HUDEP-2 (cell line): ENCODE measurements around the gene TARS3.

Experiments used
- DNase-seq, 76 experiments: peaks; one replicate each; lab custom pipeline; 2025; ENCODE audit not compliant: unreplicated experiment in 76 of 76; lab: John Stamatoyannopoulos, UW

The TARS3 gene

DNA sequence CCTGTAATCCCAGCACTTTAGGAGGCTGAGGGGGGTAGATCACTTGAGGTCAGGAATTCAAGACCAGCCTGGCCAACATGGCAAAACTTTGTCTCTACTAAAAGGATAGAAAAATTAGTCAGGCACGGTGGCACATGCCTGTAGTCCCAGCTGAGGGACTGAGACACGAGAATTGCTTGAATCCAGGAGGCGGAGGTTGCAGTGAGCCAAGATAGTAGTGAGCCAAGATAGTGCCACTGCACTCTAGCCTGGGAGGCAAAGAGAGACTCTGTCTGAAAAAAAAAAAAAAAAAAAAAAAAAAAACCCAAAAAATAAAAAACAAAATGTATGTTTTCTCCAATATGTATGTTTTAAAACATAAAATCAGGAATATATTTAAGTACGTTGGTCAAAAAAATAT lies 16.3 kb downstream of the TARS3 start:
- DNase-seq = no peak

DNA sequence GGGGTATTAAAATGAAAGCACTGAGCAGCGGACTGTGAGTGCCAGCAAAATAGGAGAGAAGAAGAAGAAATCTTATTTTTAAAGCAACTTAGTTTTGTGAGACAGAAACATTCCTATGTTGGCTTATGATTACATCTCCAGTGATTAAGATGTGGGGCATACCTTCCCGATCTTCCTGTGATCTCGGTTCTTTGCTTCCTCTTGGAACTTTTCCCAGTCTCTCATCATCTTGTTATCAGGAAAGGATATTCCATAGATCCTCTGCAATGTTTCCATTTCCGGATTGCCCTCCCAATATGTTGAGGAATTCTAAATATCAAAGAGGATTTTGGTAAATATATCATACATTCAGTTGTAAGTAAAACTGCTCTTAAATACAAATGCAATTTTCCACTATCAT lies 22.2 kb downstream of the TARS3 start:
- no peak for DNase-seq

DNA sequence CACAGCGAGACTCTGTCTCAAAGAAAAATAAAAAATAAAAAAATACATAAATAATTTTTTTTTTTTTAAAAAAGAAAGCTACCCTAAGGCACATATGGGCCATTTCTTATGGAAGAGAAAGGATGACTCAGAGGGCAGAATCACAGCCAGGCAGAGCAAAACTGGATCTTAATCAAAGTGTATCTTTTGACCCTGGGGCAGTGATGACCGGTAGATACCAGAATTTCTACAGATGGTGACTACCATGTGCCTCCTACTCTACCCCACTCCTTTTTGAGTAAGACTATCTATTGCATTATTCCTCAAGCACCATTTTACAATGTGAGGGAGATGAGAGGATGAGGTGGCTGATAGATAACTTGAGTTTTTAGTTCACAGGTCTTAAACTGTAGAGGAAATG lies 26.0 kb downstream of the TARS3 start:
- no peak for DNase-seq

DNA sequence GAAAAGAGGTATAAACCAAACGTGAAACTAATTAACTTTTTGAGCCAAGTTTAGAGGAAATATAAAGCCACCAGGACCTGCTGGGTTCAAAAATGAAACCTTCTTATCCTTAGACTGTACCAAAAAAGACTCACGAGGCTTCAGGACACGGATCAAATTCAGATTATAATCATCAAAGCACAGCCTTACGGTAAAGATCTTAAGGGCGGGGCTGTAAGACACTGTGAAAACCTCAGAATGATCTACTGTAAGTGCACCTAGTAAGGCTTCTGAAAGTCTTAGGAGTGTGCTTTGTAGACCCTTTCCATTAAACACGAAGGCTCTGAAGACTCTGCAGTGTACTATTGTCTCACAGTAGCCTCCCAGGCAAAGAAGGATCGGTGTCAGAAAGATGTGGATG lies 26.8 kb downstream of the TARS3 start:
- no peak for DNase-seq

DNA sequence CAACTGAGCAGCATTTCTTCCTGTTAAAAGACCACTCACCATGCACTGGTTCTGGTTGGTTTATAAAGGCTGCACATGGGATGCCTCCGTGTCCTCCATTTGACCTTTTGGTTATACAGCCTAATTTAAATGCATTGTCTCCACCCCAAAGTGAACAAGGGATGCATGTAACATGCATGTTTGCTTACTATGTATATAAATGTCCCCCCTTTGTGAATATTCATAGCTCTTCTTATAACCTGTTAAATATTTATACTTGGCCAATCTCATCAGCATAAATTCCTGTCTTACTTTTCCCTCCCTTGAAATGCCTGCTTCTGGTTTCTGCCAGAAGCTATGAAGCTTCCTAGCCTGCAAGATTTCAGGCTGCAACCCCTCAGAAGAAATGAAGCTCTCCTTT lies 27.4 kb downstream of the TARS3 start:
- no peak for DNase-seq

DNA sequence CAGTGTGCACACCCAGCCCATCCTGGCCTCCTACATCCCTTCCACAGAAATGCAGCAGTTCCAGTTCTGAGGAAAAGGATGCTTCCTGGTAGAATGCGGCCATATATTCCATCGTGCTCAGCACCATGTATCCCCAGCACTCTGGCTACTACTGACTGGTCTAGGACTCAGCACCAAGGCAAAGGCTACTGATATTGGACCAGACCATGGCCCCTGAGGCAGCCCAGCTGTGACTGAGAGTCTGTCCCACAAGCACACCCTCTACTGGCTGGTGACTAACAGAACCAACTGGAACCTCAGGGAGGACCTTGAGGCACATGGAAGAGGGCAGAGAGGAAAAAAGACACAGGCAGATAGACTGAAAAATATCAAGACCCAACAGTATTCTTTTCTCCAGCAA lies 30.0 kb downstream of the TARS3 start:
- DNase-seq = peak in 1 of 76 experiments; percentile 2

DNA sequence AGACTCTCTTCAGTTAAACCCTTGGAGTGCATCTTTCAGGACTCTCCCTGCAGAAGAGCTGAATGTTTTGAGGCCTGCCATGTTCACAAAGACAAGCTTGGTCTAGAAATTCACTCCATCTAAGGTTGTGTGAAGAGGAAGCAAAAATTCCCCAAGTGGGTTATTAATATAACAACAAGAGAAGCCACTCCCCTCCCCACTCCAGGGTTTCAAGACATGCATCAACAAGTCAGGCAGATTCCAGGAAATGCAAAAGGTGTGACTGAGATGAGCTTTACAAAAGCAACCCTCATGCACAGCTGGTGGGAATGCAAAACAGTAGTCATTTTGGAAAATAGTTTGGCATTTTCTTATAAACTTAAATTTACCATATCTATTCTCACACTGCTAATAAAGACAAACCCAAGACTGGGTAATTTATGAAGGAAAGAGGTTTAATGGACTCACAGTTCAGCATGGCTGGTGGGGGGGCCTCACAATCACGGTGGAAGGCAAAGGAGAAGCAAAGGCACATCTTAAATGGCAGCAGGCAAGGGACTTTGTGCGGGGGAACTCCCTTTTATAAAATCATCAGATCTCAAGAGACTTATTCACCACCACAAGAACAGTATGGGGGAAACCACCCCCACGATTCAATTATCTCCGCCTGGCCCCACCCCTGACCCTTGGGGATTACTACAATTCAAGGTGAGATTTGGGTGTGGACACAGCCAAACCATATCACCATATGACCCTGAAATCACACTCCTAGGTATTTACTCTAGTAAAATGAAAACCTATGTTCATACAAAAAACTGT lies 31.3 kb downstream of the TARS3 start:
- DNase-seq = no peak

DNA sequence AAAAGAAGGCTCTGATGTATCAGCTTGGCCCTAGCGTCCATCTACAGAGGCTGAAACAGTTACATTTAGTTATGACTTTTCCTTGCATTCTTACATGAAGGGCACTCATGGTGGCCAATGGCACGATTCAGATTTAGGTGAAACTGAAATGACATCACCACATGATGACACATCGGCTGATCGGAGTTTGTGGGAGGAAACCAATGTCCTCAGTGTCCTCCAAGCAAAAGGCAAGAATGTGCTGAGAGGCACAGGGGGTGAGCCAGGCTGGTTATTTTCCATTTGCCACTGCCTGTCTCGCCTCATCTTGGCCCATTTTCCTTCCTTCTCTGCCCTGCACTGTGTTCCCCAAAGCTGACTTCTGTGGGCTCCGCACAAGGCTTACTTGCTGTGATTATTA lies 34.4 kb downstream of the TARS3 start:
- no peak for DNase-seq

DNA sequence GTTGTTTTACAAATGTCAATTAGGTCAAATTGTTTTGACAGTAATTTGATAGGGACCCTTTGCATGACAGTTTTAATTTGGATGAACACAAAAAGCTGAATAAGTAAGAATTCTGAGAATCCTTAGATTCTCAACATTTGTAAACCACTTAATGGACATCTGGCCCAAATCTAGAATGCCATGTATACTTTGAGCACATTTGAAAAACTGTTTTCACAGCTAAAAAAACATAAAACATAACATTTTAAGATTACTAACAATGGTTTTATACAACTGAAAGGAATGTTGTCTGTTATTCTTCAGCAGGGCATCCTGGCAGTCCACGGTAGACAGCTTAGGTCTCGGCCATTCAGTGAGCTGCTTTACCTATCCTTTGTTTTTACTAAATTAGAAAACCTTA lies 37.6 kb downstream of the TARS3 start:
- DNase-seq = no peak

DNA sequence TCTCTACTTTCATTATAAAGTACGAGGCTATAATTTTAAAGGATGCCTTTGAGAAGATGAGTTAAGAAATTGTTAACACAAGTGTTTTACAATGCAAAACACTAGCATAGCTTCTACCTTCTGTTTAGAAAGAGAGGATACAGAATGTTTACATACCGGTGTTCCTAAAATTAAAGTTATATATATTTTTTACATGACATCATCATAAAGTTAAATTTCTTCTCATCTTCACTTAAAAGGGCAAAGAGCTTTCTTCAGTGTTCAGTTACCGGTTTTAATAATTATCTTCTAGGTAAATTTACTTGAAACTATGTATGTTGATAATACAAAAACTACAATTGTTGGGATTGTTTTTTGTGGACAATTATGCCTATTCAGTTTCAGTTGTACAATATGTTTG lies 39.4 kb downstream of the TARS3 start:
- no peak for DNase-seq

DNA sequence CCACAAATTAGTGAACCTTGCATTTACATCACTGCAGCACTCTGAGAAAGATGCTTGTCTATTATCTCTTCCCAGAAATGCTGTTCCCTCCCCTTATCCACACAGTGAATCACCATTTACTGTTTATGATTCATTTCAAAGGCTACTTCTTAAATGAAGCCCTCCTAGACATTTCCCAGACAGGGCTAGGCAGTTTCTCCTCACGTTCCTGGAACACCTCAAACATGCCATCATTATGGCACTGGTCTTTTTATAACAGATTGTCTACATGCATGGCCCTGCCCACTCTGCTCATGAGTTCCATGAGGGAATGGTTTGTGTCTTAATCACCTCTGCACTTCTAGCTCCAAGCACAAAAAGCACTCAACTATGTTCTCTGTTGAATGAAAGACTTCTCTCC lies 39.9 kb downstream of the TARS3 start:
- DNase-seq = no peak

DNA sequence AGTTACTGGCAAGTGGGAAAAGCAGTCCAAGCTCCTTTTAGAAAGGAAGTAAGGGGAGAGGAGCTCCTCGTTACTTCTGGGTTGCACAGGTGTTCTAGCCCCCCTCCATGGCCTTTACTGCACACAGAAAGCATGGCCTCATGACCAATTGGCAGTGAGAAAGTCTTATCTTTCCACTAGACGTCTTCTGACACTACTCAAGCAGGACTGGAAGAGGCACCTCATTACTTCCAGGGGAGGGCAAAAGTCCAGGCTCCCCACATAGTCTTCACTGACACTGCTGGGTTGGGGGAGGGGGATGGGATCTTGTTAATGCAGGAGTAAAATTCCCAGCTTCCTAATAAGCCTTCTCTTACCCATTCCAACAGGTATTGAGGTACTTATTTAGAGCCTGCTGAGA lies 44.5 kb downstream of the TARS3 start:
- DNase-seq = no peak

DNA sequence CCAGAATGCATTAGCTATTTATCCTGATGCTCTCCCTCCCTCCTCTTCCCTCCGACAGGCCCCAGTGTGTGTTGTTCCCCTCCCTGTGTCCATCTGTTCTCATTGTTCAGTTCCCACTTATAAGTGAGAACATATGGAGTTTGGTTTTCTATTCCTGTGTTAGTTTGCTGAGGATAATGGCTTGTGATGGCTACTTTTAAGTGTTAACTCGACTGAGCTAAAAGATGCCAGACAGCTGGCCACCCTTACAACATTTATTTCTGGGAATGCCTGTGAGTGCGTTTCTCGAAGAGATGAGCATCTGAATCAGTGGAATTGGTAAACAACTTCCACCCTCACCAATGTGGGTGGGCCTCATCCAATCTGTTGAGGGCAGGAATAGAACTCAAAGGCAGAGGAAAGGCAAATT lies 47.3 kb downstream of the TARS3 start:
- DNase-seq = no peak

DNA sequence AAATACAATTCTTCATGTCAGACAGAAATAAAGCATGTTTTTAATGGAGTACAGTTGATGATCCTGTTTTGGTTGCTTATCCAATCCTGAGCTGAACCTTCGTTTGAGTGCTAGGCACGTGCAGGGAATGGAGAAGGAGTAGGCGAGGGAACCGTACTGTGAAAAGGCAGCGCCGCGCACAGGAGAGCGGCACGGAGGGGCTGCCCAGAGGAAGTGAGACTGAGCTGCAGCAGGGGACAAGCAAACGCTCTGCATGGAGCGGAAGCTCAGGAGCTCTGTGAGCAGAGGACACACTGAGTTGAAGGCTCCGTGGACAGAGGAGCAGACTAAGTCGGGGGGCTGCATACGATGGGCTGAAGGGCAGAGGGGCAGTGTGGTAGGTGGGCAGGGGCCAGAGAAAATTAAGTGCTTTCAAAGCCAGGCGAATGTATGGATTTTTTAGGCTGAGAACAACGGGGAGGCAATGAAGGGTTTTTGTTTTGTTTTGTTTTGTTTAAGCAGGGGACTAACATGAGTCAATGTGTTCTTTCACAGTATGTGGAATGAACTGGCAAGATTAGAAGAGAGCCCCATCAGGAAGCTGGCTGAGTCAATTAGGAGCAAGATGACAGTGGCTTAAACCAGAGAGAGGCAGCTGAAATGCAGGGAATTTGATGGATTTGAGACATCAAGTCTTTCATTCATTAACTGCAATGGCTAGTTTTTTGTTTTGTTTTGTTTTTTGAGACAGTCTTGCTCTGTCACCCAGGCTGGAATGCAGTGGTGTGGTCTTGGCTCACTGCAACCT lies 48.3 kb downstream of the TARS3 start:
- DNase-seq = no peak

DNA sequence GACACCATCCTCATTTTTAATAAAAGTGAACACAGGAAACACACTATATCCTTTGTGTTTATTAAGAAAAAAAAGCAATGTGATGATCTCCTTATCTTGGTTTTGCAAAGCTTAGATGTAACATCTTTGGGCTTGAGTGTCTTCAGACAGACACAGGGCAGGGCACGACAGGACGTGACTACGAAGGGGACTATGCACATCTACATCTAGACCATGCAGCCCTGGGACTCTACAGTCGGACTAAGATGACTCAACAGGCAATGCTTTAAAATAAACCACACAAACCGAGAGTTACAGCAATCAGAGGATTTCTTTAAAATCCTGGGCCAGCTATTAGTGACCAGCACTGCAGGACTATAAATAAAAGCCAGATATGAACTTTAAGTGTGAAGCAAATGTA lies 49.3 kb downstream of the TARS3 start:
- no peak for DNase-seq

DNA sequence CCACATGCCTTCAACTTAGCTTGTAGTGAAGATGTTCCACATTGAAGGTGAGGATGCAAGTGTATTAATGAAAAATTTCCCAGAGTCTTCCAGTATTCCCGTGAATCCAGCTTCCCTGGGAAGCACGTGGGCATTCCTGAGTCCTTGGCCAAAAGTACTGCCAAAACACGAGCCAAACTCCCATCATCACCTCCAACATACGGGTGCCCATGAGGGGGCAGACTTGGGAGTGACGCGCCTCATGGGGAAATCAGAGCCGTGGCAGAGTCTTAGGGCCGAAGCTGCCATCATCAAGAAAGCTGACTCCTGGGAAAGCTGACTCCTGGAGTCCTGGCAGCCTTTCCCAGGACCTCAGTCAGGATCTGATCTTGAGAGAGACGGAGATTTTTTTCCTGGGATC lies 52.0 kb downstream of the TARS3 start:
- DNase-seq = no peak

DNA sequence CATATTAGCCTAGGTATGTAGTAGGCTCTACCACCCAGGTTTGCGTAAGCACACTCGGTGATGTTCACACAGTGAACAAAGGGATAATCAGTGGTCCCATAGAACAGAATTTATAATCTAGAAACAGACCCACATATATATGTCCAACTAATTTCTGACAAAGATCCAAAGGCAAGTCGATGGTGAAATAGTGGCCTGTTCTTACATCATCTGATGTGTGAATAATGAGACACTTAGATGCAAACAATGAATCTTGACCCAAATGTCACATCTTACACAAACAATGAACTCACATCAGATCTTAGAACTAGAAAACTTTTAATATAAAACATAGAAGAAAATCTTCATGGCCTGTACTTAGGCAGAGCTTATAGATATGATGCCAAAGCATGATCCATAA lies 54.5 kb downstream of the TARS3 start:
- DNase-seq = no peak

DNA sequence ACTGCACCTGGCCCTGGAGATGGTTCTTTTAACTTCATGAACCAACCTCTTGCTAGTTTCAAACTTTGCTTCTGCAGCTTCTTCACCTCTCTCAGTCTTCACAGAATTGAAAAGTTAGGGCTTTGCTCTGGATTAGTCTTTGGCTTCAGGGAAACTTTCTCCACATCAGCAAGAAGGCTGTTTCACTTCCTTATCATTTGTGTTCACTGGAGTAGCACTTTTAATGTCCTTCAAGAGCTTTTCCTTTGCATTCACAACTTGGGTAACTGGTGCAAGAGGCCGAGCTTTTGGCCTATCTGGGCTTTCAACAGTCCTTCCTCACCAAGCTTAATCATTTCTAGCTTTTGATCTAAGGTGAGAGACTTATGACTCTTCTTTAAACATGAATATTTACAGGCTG lies 56.4 kb downstream of the TARS3 start:
- no peak for DNase-seq

DNA sequence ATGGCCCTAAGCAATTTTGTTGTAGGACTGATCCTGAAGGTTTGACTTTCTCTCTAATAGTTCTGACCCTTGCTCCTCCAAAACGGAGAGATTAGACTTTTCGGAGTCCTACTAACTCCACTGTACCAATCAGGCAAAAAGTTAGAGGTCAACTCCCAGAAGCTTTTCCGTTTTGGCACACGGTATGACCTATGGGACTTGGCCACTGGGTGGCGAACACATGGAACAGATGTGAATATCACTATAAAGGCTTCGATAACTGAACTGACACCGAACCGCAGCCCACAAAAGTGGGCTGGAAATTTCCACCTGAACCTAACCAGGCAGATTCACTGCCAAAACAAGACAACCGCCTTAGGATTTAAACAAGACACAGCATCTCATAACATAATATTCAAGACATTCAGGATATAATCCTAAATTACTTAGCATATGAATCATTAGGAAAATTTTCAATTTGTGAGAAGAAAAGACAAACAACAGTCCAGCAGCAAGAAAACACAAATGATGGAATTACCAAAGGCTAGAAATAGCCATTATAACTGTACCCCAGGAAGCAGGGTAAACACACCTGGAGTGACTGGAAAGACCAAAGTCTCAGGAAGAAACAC lies 59.9 kb downstream of the TARS3 start:
- peak in 2 of 76 experiments; percentile 10 to 14 for DNase-seq

DNA sequence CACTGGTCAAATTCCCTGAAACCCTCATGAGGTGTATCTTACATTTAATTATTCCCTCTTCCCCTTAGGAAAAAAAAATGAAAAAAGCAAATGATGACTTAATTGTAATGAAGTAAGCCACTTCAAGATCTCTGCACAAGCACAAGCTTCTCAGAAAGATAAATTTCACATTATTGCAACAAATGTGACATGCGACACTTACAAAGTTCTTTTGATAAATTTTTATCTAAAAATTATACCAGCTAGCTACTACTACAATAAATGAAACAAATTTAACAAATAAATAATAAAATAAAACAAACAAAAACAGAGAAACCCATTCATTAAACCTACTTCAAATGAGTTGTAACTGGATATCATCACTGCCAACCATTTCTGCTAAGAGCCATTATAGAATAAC lies 62.1 kb downstream of the TARS3 start:
- DNase-seq = no peak

DNA sequence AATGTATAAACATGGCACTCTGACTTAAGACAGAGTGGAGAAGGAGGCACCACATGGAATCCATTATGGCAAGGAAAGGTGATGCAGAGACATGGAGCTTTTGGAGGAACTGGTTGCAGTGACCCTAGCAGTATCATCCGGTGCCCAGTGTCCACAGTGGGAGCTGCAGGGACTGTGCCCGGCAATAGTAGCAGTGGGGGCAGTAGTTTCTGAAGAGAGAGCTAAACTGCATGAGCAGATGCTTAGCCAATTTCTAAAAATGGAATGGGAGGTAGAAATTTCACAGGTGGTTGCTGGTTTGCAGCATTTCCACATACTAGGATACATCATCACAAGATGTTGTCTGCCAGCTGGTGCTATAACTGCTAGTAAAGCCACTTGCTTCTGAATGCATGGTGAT lies 64.3 kb downstream of the TARS3 start:
- no peak for DNase-seq
